H1 (cell line): ENCODE data around the gene CACNA2D1. TPM values are rescaled to one million over a fixed set of nuclear protein-coding genes. Genes with fewer than 3 reads are reported as not detected.

Experiments used
- EZH2 ChIP-seq: fragments of 200-600 bp; sonication (generic); IDR thresholded peaks from 2 replicates; pipeline ENCODE4 v1.7.1; 2012; ENCODE audit warnings: low read depth, mild to moderate bottlenecking, moderate library complexity, low read length, inconsistent platforms; ENCODE audit not compliant: severe bottlenecking
- KDM5A ChIP-seq: fragments of 200-600 bp; IDR thresholded peaks from 2 replicates; pipeline ENCODE4 v1.7.1; 2012; ENCODE audit warnings: mild to moderate bottlenecking, low read length, inconsistent platforms, mixed read lengths
- PHF8 ChIP-seq: fragments of 200-600 bp; sonication (generic); conservative IDR thresholded peaks from 2 replicates; pipeline ENCODE4 v1.7.1; 2012; ENCODE audit warnings: low read depth, mild to moderate bottlenecking, inconsistent platforms, low read length, moderate library complexity
- POLR2A ChIP-seq, 2 experiments: IDR thresholded peaks; 1 replicate in 1 of 2; 2 replicates in 1 of 2; pipeline ENCODE4 v1.6.1; 2011; ENCODE audit warnings: low read depth in 2 of 2, low read length in 2 of 2, mild to moderate bottlenecking in 2 of 2; ENCODE audit errors: control extremely low read depth in 1 of 2
- polyA plus RNA-seq, 7 experiments: library from polyadenylated mRNA; depleted of rRNA in 3 of 7; stranded (reverse) in 5 of 7; unstranded in 2 of 7; fragments of >200 nt in 5 of 7; fragments of 200-250 nt in 2 of 7; gene quantifications; 1 replicate in 5 of 7; 2 replicates in 1 of 7; 4 replicates in 1 of 7; pipeline versions ENCODE4 v1.2.1 to v1.2.3, GENCODE V29; 2011 to 2013; ENCODE audit warnings: missing spikeins in 2 of 7, mixed read lengths in 2 of 7
- total RNA-seq: library from RNA; stranded (reverse); fragmentation: NEBNext Ultra II Directional; extraction: Animal tissue kit (Norgen Biotek cat#: 25700); gene quantifications from 2 replicates; pipeline ENCODE4 v1.2.1, GENCODE V29; 2021

CACNA2D1 gene
- total and polyA plus RNA-seq, 2 of the 8 experiments (the other 6 are each of a cell fraction or from before 2014, with no cell fraction given), result 4.3 to 27.3 TPM

GRCh38 chr7:82212466-82212865 lies 231.1 kb downstream of the CACNA2D1 start (continued):
- TF ChIP-seq EZH2 (no peak), KDM5A (no peak), PHF8 (no peak), POLR2A (IDR thresholded peaks at IDR 0.05; ENCODE audit: control extremely low read depth in 1 of 2, low read depth in 2 of 2, low read length in 2 of 2) (no peak)
